SK-N-MC (cell line): ENCODE data around the gene SF3B4.
A peak's percentile ranks its signal among the peaks of the same experiment; 100 is the strongest.
"Not testable (repeated sequence)": the region's sequence is repeated elsewhere in the genome, so short reads cannot be mapped to it uniquely, and the experiment has no call there.

ENCODE experiments used
- DNase-seq: peaks from one replicate; pipeline ENCODE4 v3.0.0-alpha.2; 2011; ENCODE audit warnings: low read depth, low spot score
- H3K27ac ChIP-seq: fragments of 200-600 bp; sonication (generic); 2 replicates; pipeline ENCODE4 v1.5.1; 2016; ENCODE audit warnings: mixed run types
- H3K36me3 ChIP-seq: fragments of 200-600 bp; sonication (generic); 2 replicates; pipeline ENCODE4 v1.6.1; 2017; ENCODE audit warnings: antibody characterized with exemption, low read length, mixed read lengths; ENCODE audit not compliant: insufficient read depth
- H3K4me3 ChIP-seq: fragments of 200-600 bp; sonication (generic); 2 replicates; pipeline ENCODE4 v1.5.1; 2016
- H3K9ac ChIP-seq: fragments of 200-600 bp; sonication (generic); 2 replicates; pipeline ENCODE4 v1.8.0; 2017; ENCODE audit warnings: mixed run types, mixed read lengths; ENCODE audit not compliant: insufficient read length
- H3K9me3 ChIP-seq: fragments of 200-600 bp; sonication (generic); 2 replicates; pipeline ENCODE4 v1.6.1; 2017; ENCODE audit warnings: low read depth, mild to moderate bottlenecking, antibody characterized with exemption, low read length, moderate library complexity, mixed read lengths
- EZH2 ChIP-seq: fragments of 200-600 bp; sonication (generic); IDR thresholded peaks from one replicate; pipeline ENCODE4 v1.6.1; 2017; ENCODE audit warnings: antibody characterized with exemption
- FOXP2 ChIP-seq: optimal IDR thresholded peaks from 2 replicates; pipeline ENCODE3; 2011; ENCODE audit warnings: mild to moderate bottlenecking, moderate library complexity; ENCODE audit not compliant: insufficient read depth; ENCODE audit errors: extremely low read length, control extremely low read depth
- POLR2AphosphoS5 ChIP-seq: IDR thresholded peaks from 2 replicates; pipeline ENCODE4 v1.6.1; 2012; ENCODE audit warnings: mild to moderate bottlenecking, low read depth, low read length, borderline replicate concordance

SF3B4 gene

DNA sequence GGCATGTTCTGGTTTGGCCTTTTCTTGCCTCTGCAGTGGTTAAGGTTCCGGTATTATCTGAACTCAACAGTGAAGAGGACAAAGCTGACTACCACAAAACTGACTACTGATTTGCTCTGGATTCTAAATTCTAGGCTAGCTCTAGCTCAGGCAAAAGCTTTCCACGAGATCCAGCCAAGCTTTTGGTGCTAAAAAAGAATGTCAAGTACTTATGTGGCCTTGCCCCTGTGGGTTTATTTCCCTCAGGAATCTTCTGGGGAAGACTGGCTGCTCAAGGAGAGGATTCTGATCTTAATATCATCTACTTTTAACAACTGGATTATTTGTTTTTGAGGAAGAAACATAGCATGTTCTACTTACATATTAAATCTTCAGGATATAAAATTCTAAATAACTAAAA lies 35.1 kb upstream of the SF3B4 start:
- H3K4me3 ChIP-seq = no peak overlapping the region
- TF ChIP-seq FOXP2 (no peak), EZH2 (no peak), POLR2AphosphoS5 (no peak)
- DNase-seq = no peak
- H3K9ac ChIP-seq = peak overlapping the region; percentile 69
- H3K27ac ChIP-seq = peak overlapping the region; percentile 85
- H3K36me3 ChIP-seq = peaks cover 42% of the 10 kb centered on the region
- no peaks in the 10 kb centered on the region for H3K9me3 ChIP-seq

DNA sequence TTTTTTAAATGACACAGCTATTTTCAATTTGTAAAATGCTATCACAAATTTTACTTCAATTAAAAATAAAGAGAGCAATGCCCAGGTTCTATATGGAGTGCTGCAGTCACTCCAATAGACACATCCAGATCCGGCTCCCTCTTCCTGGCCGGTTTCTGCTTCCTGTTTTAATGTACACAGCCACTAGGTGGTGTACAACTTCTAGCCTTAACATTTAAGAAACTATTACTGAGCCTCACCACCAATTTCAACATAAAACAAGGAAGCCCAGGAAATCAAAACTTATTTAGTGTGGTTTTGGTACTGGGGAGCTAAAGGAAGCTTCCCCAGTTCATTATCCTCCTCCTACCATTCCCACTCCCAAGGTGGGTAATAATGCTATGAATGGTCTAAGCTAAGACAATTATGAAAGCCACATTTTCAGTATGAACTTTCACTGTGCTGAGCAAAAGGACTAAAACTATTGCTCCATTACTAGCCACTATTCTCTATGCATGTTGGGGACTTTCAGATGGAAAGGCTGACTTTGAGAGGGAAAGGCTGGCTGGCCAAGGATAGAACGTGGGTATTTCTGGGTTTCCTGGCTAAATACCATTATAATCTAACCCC lies 34.5 kb upstream of the SF3B4 start:
- no peak overlapping the region for H3K4me3 ChIP-seq
- H3K9me3 ChIP-seq = no peaks in the 10 kb centered on the region
- no peak for TF ChIP-seq FOXP2
- TF ChIP-seq EZH2 = no peak
- no peak for TF ChIP-seq POLR2AphosphoS5
- peaks cover 41% of the 10 kb centered on the region for H3K36me3 ChIP-seq
- peak overlapping the region; percentile 85 for H3K27ac ChIP-seq
- peak overlapping the region; percentile 69 for H3K9ac ChIP-seq
- DNase-seq = peak; percentile 39

DNA sequence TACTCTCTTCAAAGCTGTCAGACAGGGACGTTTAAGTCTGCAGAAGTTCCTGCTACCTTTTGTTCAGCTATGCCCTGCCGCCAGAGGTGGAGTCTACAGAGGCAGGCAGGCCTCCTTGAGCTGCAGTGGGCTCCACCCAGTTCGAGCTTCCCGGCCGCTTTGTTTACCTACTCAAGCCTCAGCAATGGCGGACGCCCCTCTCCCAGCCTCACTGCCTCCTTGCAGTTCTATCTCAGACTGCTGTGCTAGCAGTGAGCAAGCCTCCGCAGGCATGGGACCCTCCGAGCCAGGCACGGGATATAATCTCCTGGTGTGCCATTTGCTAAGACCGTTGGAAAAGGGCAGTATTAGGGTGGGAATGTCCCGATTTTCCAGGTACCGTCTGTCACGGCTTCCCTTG lies 29.9 kb upstream of the SF3B4 start:
- DNase-seq, H3K9ac ChIP-seq, H3K4me3 ChIP-seq, H3K9me3 ChIP-seq, H3K27ac ChIP-seq: not testable (repeated sequence)
- peaks cover 22% of the 10 kb centered on the region for H3K36me3 ChIP-seq

DNA sequence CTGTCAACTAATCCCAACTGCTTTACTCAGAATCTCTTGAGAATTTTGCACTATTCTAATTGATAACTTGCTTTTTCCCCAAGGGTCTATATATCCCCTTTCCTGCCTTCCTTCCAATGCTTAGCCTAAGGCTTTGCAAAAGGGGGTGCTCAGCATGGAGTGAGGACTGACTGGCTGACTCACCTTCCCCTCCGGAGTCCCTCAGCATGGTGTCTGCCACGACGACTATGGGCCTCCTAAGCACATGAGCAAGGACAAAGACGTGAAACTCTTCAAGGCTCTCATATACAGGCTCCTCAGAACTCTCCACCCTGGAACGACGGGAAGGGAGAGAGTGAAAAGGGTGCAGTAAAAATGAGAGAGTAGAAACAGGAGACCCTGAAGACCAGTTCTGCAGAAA lies 22.3 kb upstream of the SF3B4 start:
- TF ChIP-seq FOXP2 = no peak
- no peak for TF ChIP-seq POLR2AphosphoS5
- no peak for TF ChIP-seq EZH2
- H3K9me3 ChIP-seq = no peaks in the 10 kb centered on the region
- DNase-seq = no peak
- H3K27ac ChIP-seq = peak overlapping the region; percentile 88
- no peak overlapping the region for H3K9ac ChIP-seq
- no peak overlapping the region for H3K4me3 ChIP-seq
- peaks cover 18% of the 10 kb centered on the region for H3K36me3 ChIP-seq

DNA sequence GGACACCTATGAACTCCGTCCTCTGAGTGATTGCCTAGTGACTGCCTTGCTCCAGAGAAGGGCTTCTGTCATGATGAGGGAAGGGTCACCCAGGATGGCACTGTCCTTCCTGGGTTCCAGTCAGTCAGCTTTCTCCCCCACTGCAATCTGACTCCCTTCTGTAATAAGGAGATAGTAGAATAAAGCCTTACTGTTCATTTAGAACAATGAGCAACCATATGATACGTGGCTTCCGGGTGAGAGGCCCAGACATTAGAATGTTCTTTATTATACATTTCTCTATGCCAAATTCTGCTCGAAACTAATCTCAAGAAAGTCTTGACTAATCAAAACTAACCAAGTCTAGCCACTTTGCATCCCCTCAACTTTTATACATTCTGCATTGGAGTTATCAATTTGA lies 17.6 kb upstream of the SF3B4 start:
- Histone ChIP-seq H3K9ac (no peak overlapping the region), H3K4me3 (no peak overlapping the region), H3K27ac (no peak overlapping the region), H3K9me3 (no peaks in the 10 kb centered on the region), H3K36me3 (peaks cover 29% of the 10 kb centered on the region)
- TF ChIP-seq POLR2AphosphoS5 (no peak), EZH2 (no peak), FOXP2 (no peak)
- DNase-seq = no peak

DNA sequence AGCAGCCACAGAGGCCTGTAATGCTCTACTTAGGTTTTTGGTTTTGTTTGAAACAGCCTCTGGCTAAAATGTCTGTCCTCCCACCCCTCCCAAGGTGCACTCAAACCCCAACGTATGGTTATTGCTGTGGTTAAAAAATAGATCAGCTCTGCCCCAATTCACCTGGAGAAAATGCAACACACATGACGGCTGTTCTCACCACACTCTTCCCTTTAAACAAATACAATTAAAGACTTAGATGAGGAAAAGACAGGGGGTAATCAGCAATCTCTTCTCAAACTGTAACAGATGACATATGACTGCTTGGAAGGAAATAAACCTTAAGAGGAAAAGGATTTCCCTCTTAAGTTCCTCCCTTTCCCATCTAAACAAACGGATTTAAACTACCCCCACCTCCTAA lies 15.3 kb upstream of the SF3B4 start:
- Histone ChIP-seq H3K9me3 (no peaks in the 10 kb centered on the region), H3K27ac (peak overlapping the region; percentile 81), H3K4me3 (no peak overlapping the region), H3K9ac (no peak overlapping the region), H3K36me3 (peaks cover 17% of the 10 kb centered on the region; the same call in 1 of the 2 replicates)
- no peak for DNase-seq
- TF ChIP-seq FOXP2 (no peak), POLR2AphosphoS5 (no peak), EZH2 (no peak)

DNA sequence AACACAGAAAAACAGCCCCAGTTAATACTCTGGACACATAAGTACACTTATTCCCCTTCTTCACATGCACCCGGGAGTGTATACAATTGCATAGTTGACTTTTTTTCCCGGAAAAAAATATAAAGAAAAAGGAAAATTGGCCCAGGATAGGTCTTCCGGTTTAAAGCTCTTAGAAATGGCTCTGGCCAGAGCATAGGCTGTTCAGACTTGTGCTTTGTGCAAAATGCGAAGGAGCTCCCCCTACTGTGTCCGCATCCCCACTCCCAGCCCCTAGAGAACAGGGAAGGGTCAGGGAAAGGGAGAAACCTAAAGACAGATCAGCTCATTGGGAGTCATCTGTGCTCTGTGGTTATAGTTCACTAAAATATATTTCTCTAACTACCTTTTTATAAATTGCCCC lies 14.6 kb upstream of the SF3B4 start:
- TF ChIP-seq POLR2AphosphoS5 = no peak
- no peak for TF ChIP-seq FOXP2
- no peak for TF ChIP-seq EZH2
- Histone ChIP-seq H3K36me3 (peaks cover 17% of the 10 kb centered on the region; the same call in 1 of the 2 replicates), H3K9ac (no peak overlapping the region), H3K4me3 (no peak overlapping the region), H3K9me3 (no peaks in the 10 kb centered on the region), H3K27ac (peak overlapping the region; percentile 81; the same call in 1 of the 2 replicates)
- DNase-seq = no peak

DNA sequence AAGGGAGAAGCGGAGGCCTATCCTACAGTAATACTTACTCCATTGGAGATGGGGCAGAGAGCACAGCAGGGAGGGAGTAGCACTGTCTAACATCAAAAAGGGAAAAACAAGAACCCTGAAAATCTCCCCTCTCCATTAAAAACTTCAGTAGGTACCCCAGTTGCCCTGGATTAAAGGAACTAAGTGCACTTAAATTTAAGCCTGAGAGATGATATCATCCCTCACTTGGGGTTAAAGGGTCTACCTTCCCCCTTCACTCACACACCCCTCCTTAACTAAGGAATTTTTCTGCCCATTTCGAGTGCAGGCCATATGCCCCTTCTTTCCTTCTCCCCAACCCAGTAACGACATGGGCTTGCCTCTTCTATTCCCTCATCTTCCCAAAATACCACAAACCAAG lies 12.8 kb upstream of the SF3B4 start:
- no peaks in the 10 kb centered on the region for H3K9me3 ChIP-seq
- H3K4me3 ChIP-seq = no peak overlapping the region
- no peak for DNase-seq
- no peak for TF ChIP-seq FOXP2
- TF ChIP-seq EZH2 = no peak
- no peak for TF ChIP-seq POLR2AphosphoS5
- H3K9ac ChIP-seq = no peak overlapping the region
- H3K36me3 ChIP-seq = peaks cover 13% of the 10 kb centered on the region; the same call in 1 of the 2 replicates
- peak overlapping the region; percentile 90 for H3K27ac ChIP-seq

DNA sequence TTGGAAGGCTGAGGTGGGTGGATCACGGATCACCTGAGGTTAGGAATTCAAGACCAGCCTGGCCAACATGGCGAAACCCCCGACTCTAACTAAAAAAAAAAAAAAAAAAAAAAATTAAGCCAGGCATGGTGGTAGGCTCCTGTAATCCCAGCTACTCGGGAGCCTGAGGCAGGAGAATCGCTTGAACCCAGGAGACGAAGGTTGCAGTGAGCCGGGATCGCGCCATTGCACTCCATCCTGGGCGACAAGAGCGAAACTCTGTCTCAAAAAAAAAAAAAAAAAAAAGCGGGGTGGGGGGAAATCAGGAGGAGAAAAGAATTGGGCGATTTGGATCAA lies 11.0 kb upstream of the SF3B4 start:
- not testable (repeated sequence) for H3K9me3 ChIP-seq, H3K9ac ChIP-seq, H3K36me3 ChIP-seq, DNase-seq
- H3K4me3 ChIP-seq = peak overlapping the region; percentile 61
- H3K27ac ChIP-seq = peak overlapping the region; percentile 90
